H7 (cell line): ENCODE measurements around the gene PDE4B. TPM values are rescaled to one million over a fixed set of nuclear protein-coding genes. Genes with fewer than 3 reads are reported as not detected.
"Not testable (repeated sequence)": the region's sequence is repeated elsewhere in the genome, so short reads cannot be mapped to it uniquely, and the experiment has no call there.

ENCODE experiments used
- DNase-seq: peaks from one replicate; pipeline ENCODE4 v3.0.0; 2012
- H3K27me3 ChIP-seq: 2 replicates; pipeline ENCODE4 v1.6.0; 2011; ENCODE audit warnings: mild to moderate bottlenecking, low read length; ENCODE audit not compliant: control insufficient read depth, insufficient read depth
- H3K36me3 ChIP-seq: replicated peaks from 2 replicates; pipeline ENCODE4 v1.5.1; 2011; ENCODE audit warnings: low read length; ENCODE audit not compliant: control insufficient read depth, insufficient read depth
- H3K4me3 ChIP-seq: 2 replicates; pipeline ENCODE4 v1.5.1; 2011; ENCODE audit warnings: low read depth, mild to moderate bottlenecking, control low read depth, low read length, moderate library complexity; ENCODE audit not compliant: insufficient read depth
- total RNA-seq: library from RNA; depleted of rRNA; stranded (reverse); fragments of >200 nt; shearing (Covaris generic); gene quantifications from 2 replicates; pipeline ENCODE4 v1.2.3, GENCODE V29; 2014

PDE4B gene
- total RNA-seq, 1 experiment from 2014 or later, result 4.1 TPM

GRCh38 chr1:66395202-66396061 is 602.7 kb downstream of the PDE4B start:
- no peak for DNase-seq
- H3K36me3 ChIP-seq, result no peaks in the 10 kb centered on the region
- no peak overlapping the region for H3K4me3 ChIP-seq
- no peaks in the 10 kb centered on the region for H3K27me3 ChIP-seq

DNA sequence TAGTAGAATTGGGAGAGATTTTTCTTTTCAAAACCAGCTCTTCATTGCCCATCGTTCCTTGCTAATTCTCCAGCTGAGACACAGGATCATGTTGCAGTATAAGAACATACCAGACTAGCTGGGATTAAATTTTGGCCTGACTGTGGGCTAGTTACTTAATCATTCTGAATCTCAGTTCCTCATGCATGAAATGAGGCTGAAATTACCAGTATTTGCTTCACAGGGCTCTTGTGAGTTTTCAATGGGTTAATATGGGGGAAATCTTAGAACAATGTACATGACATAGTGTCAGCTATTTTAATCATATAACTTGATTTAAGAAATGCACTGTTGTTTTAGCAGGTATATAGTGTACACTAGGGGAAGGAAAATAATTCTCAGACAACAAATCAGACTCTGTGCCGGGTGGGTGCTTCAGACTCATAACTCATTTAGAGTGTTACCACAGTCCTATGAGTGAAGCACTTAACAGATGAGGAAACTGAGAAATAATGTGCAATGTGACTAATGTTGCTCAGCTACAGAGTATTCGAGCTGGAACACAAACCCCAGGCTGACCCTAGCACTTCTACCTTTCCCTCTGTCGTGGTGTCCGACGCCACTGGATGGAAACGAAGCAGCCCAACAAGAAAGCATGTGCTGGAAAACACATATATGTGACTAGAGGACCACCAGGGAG is 603.7 kb downstream of the PDE4B start:
- no peak overlapping the region for H3K4me3 ChIP-seq
- DNase-seq, result no peak
- H3K36me3 ChIP-seq, result no peaks in the 10 kb centered on the region
- H3K27me3 ChIP-seq, result no peaks in the 10 kb centered on the region

DNA sequence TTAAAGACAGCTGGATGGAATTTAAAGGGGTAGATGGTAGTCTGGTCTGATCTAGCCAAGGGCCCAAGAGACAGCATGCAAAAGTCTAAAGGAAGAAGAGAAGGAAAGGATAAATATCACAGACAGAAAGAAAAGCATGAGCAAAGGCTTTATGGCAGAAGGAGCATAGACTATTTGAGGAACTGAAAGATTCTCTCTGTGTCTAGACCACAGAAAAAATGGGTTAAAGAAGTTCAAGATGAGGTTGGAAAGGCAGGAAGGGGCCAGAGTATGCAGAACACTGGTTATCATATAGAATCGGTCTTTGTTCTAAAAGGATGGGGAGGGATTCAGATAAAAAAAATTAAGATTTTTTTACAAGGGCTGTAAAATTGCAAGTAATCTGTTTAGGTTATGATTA is 604.5 kb downstream of the PDE4B start:
- DNase-seq, result no peak
- H3K36me3 ChIP-seq, result no peaks in the 10 kb centered on the region
- H3K27me3 ChIP-seq, result no peaks in the 10 kb centered on the region
- no peak overlapping the region for H3K4me3 ChIP-seq

GRCh38 chr1:66399888-66400529 is 607.3 kb downstream of the PDE4B start:
- H3K4me3 ChIP-seq, result no peak overlapping the region
- H3K36me3 ChIP-seq, result no peaks in the 10 kb centered on the region
- DNase-seq, result no peak
- H3K27me3 ChIP-seq, result no peaks in the 10 kb centered on the region

GRCh38 chr1:66400660-66401059 is 608.0 kb downstream of the PDE4B start:
- DNase-seq, result no peak
- no peaks in the 10 kb centered on the region for H3K36me3 ChIP-seq
- H3K27me3 ChIP-seq, result no peaks in the 10 kb centered on the region
- no peak overlapping the region for H3K4me3 ChIP-seq

GRCh38 chr1:66401244-66401643 is 608.5 kb downstream of the PDE4B start:
- DNase-seq, result no peak
- Histone ChIP-seq H3K27me3 (no peaks in the 10 kb centered on the region), H3K36me3 (no peaks in the 10 kb centered on the region), H3K4me3 (no peak overlapping the region)

- Histone ChIP-seq H3K36me3 (no peaks in the 10 kb centered on the region), H3K4me3 (no peak overlapping the region), H3K27me3 (no peaks in the 10 kb centered on the region)
- no peak for DNase-seq
Measured at GRCh38 chr1:66402194-66402593, 609.5 kb downstream of the PDE4B start.

- no peaks in the 10 kb centered on the region for H3K27me3 ChIP-seq
- H3K36me3 ChIP-seq, result no peaks in the 10 kb centered on the region
- no peak overlapping the region for H3K4me3 ChIP-seq
- DNase-seq, result no peak
Measured at GRCh38 chr1:66403007-66403731, 610.5 kb downstream of the PDE4B start.

GRCh38 chr1:66405061-66405460 is 612.4 kb downstream of the PDE4B start:
- Histone ChIP-seq H3K36me3 (no peaks in the 10 kb centered on the region), H3K27me3 (no peaks in the 10 kb centered on the region), H3K4me3 (no peak overlapping the region)
- DNase-seq, result no peak

DNA sequence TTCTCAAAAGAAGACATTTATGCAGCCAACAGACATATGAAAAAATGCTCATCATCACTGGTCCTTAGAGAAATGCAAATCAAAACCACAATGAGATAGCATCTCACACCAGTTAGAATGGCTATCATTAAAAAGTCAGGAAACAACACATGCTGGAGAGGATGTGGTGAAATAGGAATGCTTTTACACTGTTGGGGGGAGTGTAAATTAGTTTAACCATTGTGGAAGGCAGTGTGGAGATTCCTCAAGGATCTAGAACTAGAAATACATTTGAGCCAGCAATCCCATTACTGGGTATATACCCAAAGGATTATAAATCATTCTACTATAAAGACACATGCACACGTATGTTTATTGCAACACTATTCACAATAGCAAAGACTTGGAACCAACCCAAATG is 618.8 kb downstream of the PDE4B start:
- not testable (repeated sequence) for H3K36me3 ChIP-seq, DNase-seq, H3K27me3 ChIP-seq

GRCh38 chr1:66412704-66413103 is 620.0 kb downstream of the PDE4B start:
- no peaks in the 10 kb centered on the region; the same call in 1 of the 2 replicates for H3K36me3 ChIP-seq
- no peak overlapping the region for H3K4me3 ChIP-seq
- no peak for DNase-seq
- H3K27me3 ChIP-seq, result no peaks in the 10 kb centered on the region

More for the DNA sequence above, 618.8 kb downstream of the PDE4B start:
- not testable (repeated sequence) for H3K4me3 ChIP-seq

DNA sequence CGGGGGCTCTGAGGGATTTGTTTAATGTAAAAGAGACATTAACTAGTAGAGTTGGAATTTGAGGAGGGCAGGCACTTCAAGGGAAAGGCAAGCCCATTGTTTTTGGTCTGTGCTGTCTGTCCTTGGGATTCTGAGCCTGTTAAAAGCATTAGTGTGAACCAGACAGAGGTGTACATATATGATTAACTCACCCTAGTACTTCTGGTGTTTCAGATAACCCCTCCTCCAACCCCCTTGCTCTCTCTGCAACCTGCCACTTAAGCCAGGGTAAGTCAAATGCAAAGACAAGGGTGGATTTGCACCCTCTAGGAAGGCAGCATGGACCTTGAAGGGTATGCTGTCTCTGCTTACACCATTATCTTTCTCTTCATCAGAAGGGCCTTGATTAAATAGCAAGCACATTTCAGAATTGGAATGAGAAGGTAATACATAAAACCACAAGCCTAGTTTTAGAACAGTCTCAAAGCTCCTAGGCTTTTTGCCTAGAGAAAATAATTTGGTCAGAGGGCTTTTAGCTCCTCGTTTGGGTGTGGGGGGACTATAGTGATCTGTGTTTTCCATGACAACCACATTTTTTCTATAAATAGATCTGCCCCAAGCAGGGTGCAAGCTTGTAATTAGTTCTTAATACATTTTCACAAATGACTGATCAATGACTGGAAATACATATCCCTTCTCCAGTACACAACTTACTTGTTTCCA is 620.6 kb downstream of the PDE4B start:
- Histone ChIP-seq H3K4me3 (no peak overlapping the region), H3K36me3 (no peaks in the 10 kb centered on the region; the same call in 1 of the 2 replicates), H3K27me3 (no peaks in the 10 kb centered on the region)
- no peak for DNase-seq

- Histone ChIP-seq H3K36me3 (no peaks in the 10 kb centered on the region; the same call in 1 of the 2 replicates), H3K27me3 (no peaks in the 10 kb centered on the region), H3K4me3 (no peak overlapping the region)
- no peak for DNase-seq
Measured at GRCh38 chr1:66413838-66414175, 621.1 kb downstream of the PDE4B start.

GRCh38 chr1:66415281-66415680 is 622.6 kb downstream of the PDE4B start:
- Histone ChIP-seq H3K36me3 (no peaks in the 10 kb centered on the region; the same call in 1 of the 2 replicates), H3K4me3 (no peak overlapping the region), H3K27me3 (no peaks in the 10 kb centered on the region)
- DNase-seq, result no peak
